GM13977 (cell line): ENCODE results near the gene OPRL1.
"Not testable (repeated sequence)": the region's sequence is repeated elsewhere in the genome, so short reads cannot be mapped to it uniquely, and the experiment has no call there.

ENCODE experiments used
- DNase-seq: peaks from one replicate; pipeline ENCODE4 v3.0.0; 2012; ENCODE audit warnings: low spot score
- CTCF ChIP-seq: IDR thresholded peaks from 2 replicates; pipeline ENCODE4 v1.5.1; 2012; ENCODE audit warnings: mild to moderate bottlenecking, control low read depth; ENCODE audit not compliant: insufficient read depth; ENCODE audit errors: extremely low read depth, missing control alignments
- in situ Hi-C: fragments of 300-500 bp; cut with MboI; formaldehyde crosslinking; loops from one replicate; pipeline ENCODE4 v1.12.0; 2022; ENCODE audit warnings: low sequenced_read_pairs, low pct_unique_long_range_greater_than_20kb, mixed read lengths, inconsistent platforms; ENCODE audit not compliant: unreplicated experiment

Gene OPRL1

GRCh38 chr20:64116541-64117431, 36.9 kb downstream of the OPRL1 start:
- DNase-seq = no peak
- no peak for TF ChIP-seq CTCF
- in situ Hi-C loops = no loop called here

GRCh38 chr20:64117432-64117777, 37.5 kb downstream of the OPRL1 start:
- DNase-seq, in situ Hi-C loops: not testable (repeated sequence)

GRCh38 chr20:64119301-64119680, 39.4 kb downstream of the OPRL1 start:
- DNase-seq = no peak
- in situ Hi-C loops = no loop called here
- no peak for TF ChIP-seq CTCF

- in situ Hi-C loops = no loop called here
- DNase-seq = no peak
- TF ChIP-seq CTCF = no peak
Measured at GRCh38 chr20:64119681-64120341, 39.9 kb downstream of the OPRL1 start.

GRCh38 chr20:64121586-64121985, 41.7 kb downstream of the OPRL1 start:
- no peak for TF ChIP-seq CTCF
- DNase-seq = no peak
- in situ Hi-C loops = no loop called here

GRCh38 chr20:64122927-64123326, 43.0 kb downstream of the OPRL1 start:
- DNase-seq, in situ Hi-C loops: not testable (repeated sequence)

- in situ Hi-C loops, DNase-seq: not testable (repeated sequence)
Measured at GRCh38 chr20:64123517-64123916, 43.6 kb downstream of the OPRL1 start.

GRCh38 chr20:64129146-64129782, 49.4 kb downstream of the OPRL1 start:
- in situ Hi-C loops = no loop called here
- no peak for DNase-seq
- TF ChIP-seq CTCF = no peak
